HG02884 (cell line): ENCODE measurements around the gene OR5AN1.
A peak's percentile ranks its signal among the peaks of the same experiment; 100 is the strongest.
"Not testable (repeated sequence)": the region's sequence is repeated elsewhere in the genome, so short reads cannot be mapped to it uniquely, and the experiment has no call there.

Experiments
- ATAC-seq: cut with Tn5 transposase; IDR thresholded peaks from one replicate; pipeline ENCODE4 v1.9.1; 2021; ENCODE audit warnings: mild to moderate bottlenecking, moderate library complexity; ENCODE audit not compliant: unreplicated experiment

The OR5AN1 gene

GRCh38 chr11:59358595-59358994, at the start of gene OR5AN1:
Gene OR5AN1 (plus strand): TSS chr11:59358895. CDS start chr11:59364459, 5,564 bp downstream.
- no peak for ATAC-seq

GRCh38 chr11:59335001-59335400, 23.7 kb upstream of the OR5AN1 start:
- no peak for ATAC-seq

GRCh38 chr11:59336176-59336575, 22.5 kb upstream of the OR5AN1 start:
- ATAC-seq: no peak

GRCh38 chr11:59336931-59337330, 21.8 kb upstream of the OR5AN1 start:
- no peak for ATAC-seq

- not testable (repeated sequence) for ATAC-seq
Observed at GRCh38 chr11:59349657-59350056, 9.0 kb upstream of the OR5AN1 start.

GRCh38 chr11:59355226-59355625, 3.5 kb upstream of the OR5AN1 start:
- no peak for ATAC-seq

GRCh38 chr11:59356561-59356960, 2.1 kb upstream of the OR5AN1 start:
- ATAC-seq: no peak

- ATAC-seq: no peak
Observed at GRCh38 chr11:59358020-59358419, 675 bp upstream of the OR5AN1 start.

- no peak for ATAC-seq
Observed at GRCh38 chr11:59365232-59366018, 6.7 kb downstream of the OR5AN1 start.

- no peak for ATAC-seq
Observed at GRCh38 chr11:59368238-59369022, 9.7 kb downstream of the OR5AN1 start.

GRCh38 chr11:59372324-59372723, 13.6 kb downstream of the OR5AN1 start:
- not testable (repeated sequence) for ATAC-seq

GRCh38 chr11:59380263-59381059, 21.8 kb downstream of the OR5AN1 start:
- peak; percentile 96 for ATAC-seq

- ATAC-seq: no peak
Observed at GRCh38 chr11:59394186-59394585, 35.5 kb downstream of the OR5AN1 start.

- no peak for ATAC-seq
Observed at GRCh38 chr11:59400461-59401261, 42.0 kb downstream of the OR5AN1 start.

GRCh38 chr11:59401262-59401552, 42.5 kb downstream of the OR5AN1 start:
- ATAC-seq: no peak

GRCh38 chr11:59403546-59403945, 44.9 kb downstream of the OR5AN1 start:
- ATAC-seq: no peak

GRCh38 chr11:59413646-59414045, 55.0 kb downstream of the OR5AN1 start:
- no peak for ATAC-seq

- no peak for ATAC-seq
Observed at GRCh38 chr11:59415111-59415510, 56.4 kb downstream of the OR5AN1 start.

GRCh38 chr11:59416613-59417012, 57.9 kb downstream of the OR5AN1 start:
- ATAC-seq: no peak

- no peak for ATAC-seq
Observed at GRCh38 chr11:59417023-59417422, 58.3 kb downstream of the OR5AN1 start.

- no peak for ATAC-seq
Observed at GRCh38 chr11:59418156-59418555, 59.5 kb downstream of the OR5AN1 start.
